Lung (tissue), 12 donors: ENCODE data around the gene TENM3. TPM values are rescaled to one million over a fixed set of nuclear protein-coding genes. Genes with fewer than 3 reads are reported as not detected.

Experiments
- ATAC-seq: fragments of 200-7000 bp; cut with Tn5 transposase; one replicate; pipeline ENCODE4 v1.9.1; 2020; ENCODE audit warnings: moderate number of reproducible peaks; ENCODE audit not compliant: insufficient read depth, low FRiP score
- DNase-seq, 3 donors: peaks; one replicate each; pipeline ENCODE4 v3.0.0-alpha.2; 2013 to 2017
- H3K27ac ChIP-seq, 2 donors: one replicate each; pipeline ENCODE4 v1.5.1; 2013; ENCODE audit warnings: mild to moderate bottlenecking in 2 of 2, moderate library complexity in 2 of 2, control low read depth in 1 of 2, inconsistent platforms in 1 of 2, low read depth in 1 of 2, low read length in 1 of 2
- H3K27me3 ChIP-seq, 3 donors: one replicate each; pipeline ENCODE4 v1.5.1; 2013; ENCODE audit warnings: low read length in 2 of 3; ENCODE audit not compliant: control insufficient read depth in 3 of 3, insufficient read depth in 3 of 3
- H3K36me3 ChIP-seq, 4 donors: one replicate each; pipeline ENCODE4 v1.5.1; 2013; ENCODE audit warnings: low read length in 4 of 4, mild to moderate bottlenecking in 1 of 4, moderate library complexity in 1 of 4; ENCODE audit not compliant: control insufficient read depth in 4 of 4, insufficient read depth in 4 of 4
- H3K4me1 ChIP-seq, 5 donors: one replicate each; pipeline ENCODE4 v1.5.1; 2013; ENCODE audit warnings: low read length in 5 of 5, mild to moderate bottlenecking in 2 of 5, moderate library complexity in 1 of 5; ENCODE audit not compliant: control insufficient read depth in 5 of 5, insufficient read depth in 5 of 5
- H3K4me3 ChIP-seq: one replicate; pipeline ENCODE4 v1.5.1; 2013; ENCODE audit warnings: mild to moderate bottlenecking, control low read depth, moderate library complexity
- H3K9ac ChIP-seq, 2 donors: one replicate each; pipeline ENCODE4 v1.5.1; 2013; ENCODE audit warnings: low read length in 2 of 2, control low read depth in 1 of 2; ENCODE audit not compliant: insufficient read depth in 1 of 2
- H3K9me3 ChIP-seq, 4 donors: one replicate each; pipeline ENCODE4 v1.5.1; 2013; ENCODE audit warnings: low read length in 3 of 4, mild to moderate bottlenecking in 1 of 4, moderate library complexity in 1 of 4; ENCODE audit not compliant: control insufficient read depth in 4 of 4, insufficient read depth in 3 of 4
- CTCF ChIP-seq: IDR thresholded peaks from 2 replicates; pipeline ENCODE4 v1.5.1; 2012; ENCODE audit warnings: mild to moderate bottlenecking; ENCODE audit errors: control extremely low read depth, extremely low read depth
- WGBS, 2 donors: extraction: QIAGEN DNeasy Blood & Tissue Kit; methylation state at CpG; one replicate each; pipeline ENCODE4 v1.1.7; 2013; 5-methylcytosine and 5-hydroxymethylcytosine counted together
- polyA plus RNA-seq, 2 donors: library from polyadenylated mRNA; stranded (reverse); fragments of 200-250 nt; gene quantifications; one replicate each; pipeline ENCODE4 v1.2.1, GENCODE V29; 2013
- total RNA-seq, 2 donors: library from RNA; depleted of rRNA in 1 of 2; stranded (reverse); fragments of >200 nt in 1 of 2; gene quantifications; one replicate each; pipeline ENCODE4 v1.2.1, GENCODE V29; 2014 to 2021
- donor health status: control.
- donor health status: control.
- donor health status: Bipolar disorder and iron deficiency.
- donor health status: healthy.
- donor health status: DM: yes; HTN: yes; CAD: no.

Gene TENM3
- total and polyA plus RNA-seq, 4 donors, result 0.14 to 5.3 (median 2.2) TPM

GRCh38 chr4:182616476-182616875 lies 373.3 kb downstream of the TENM3 start:
- H3K4me1 ChIP-seq, result no peaks in the 10 kb centered on the region
- H3K27ac ChIP-seq, result no peak overlapping the region
- H3K9me3 ChIP-seq, result no peaks in the 10 kb centered on the region
- ATAC-seq (no peak), DNase-seq (no peak)
- TF ChIP-seq CTCF, result no peak
- H3K27me3 ChIP-seq, result no peaks in the 10 kb centered on the region
- H3K9ac ChIP-seq, result no peak overlapping the region
- no peaks in the 10 kb centered on the region for H3K36me3 ChIP-seq
- H3K4me3 ChIP-seq, result no peak overlapping the region
- 83 to 85% methylated on average over 4 of the region's 4 CpGs for WGBS, 2 donors

- TF ChIP-seq CTCF, result no peak
- ATAC-seq, result no peak
- Histone ChIP-seq H3K36me3 (no peaks in the 10 kb centered on the region), H3K9ac (no peak overlapping the region), H3K27ac (no peak overlapping the region), H3K4me1 (no peaks in the 10 kb centered on the region), H3K9me3 (no peaks in the 10 kb centered on the region), H3K27me3 (no peaks in the 10 kb centered on the region), H3K4me3 (no peak overlapping the region)
- WGBS, 2 donors, result 79 to 91% methylated on average over 5 of the region's 5 CpGs
- DNase-seq, result no peak
Observed at GRCh38 chr4:182619660-182620059, 376.5 kb downstream of the TENM3 start.

- no peaks in the 10 kb centered on the region for H3K4me1 ChIP-seq
- no peak for TF ChIP-seq CTCF
- H3K9me3 ChIP-seq, result peaks cover 0 to 3% (median 0%) of the 10 kb centered on the region in 4 donors
- ATAC-seq (no peak), DNase-seq (no peak)
- H3K27me3 ChIP-seq, result no peaks in the 10 kb centered on the region
- H3K27ac ChIP-seq, result no peak overlapping the region
- H3K36me3 ChIP-seq, result no peaks in the 10 kb centered on the region
- WGBS, 2 donors, result 83 to 86% methylated on average over 10 of the region's 10 CpGs
- H3K9ac ChIP-seq, result no peak overlapping the region
- H3K4me3 ChIP-seq, result no peak overlapping the region
Observed at GRCh38 chr4:182620111-182620980, 377.1 kb downstream of the TENM3 start.

- H3K36me3 ChIP-seq, result no peaks in the 10 kb centered on the region
- no peak overlapping the region for H3K27ac ChIP-seq
- H3K9ac ChIP-seq, result no peak overlapping the region
- DNase-seq (no peak), ATAC-seq (no peak)
- 85 to 89% methylated on average over 8 of the region's 8 CpGs for WGBS, 2 donors
- no peaks in the 10 kb centered on the region for H3K27me3 ChIP-seq
- H3K9me3 ChIP-seq, result peaks cover 0 to 3% (median 0%) of the 10 kb centered on the region in 4 donors
- no peak for TF ChIP-seq CTCF
- no peak overlapping the region for H3K4me3 ChIP-seq
- no peaks in the 10 kb centered on the region for H3K4me1 ChIP-seq
Observed at GRCh38 chr4:182624281-182624680, 381.1 kb downstream of the TENM3 start.
